Fibroblast of mammary gland (primary cell): ENCODE results near the gene SEL1L2.
A peak's percentile ranks its signal among the peaks of the same experiment; 100 is the strongest.

Experiments
- DNase-seq: peaks from one replicate; pipeline ENCODE4 v3.0.0-alpha.2; 2010; ENCODE audit warnings: low read depth
- H3K4me3 ChIP-seq: 2 replicates; pipeline ENCODE4 v1.5.1; 2011; ENCODE audit warnings: low read depth, mild to moderate bottlenecking, low read length, moderate library complexity; ENCODE audit not compliant: control insufficient read depth
- CTCF ChIP-seq: conservative IDR thresholded peaks from 2 replicates; pipeline ENCODE4 v1.5.1; 2011; ENCODE audit warnings: low read depth, low read length, inconsistent platforms; ENCODE audit not compliant: control insufficient read depth, insufficient read depth

SEL1L2 gene

GRCh38 chr20:13934992-13935894 lies 55.2 kb downstream of the SEL1L2 start:
- no peak overlapping the region for H3K4me3 ChIP-seq
- DNase-seq = no peak
- no peak for TF ChIP-seq CTCF

GRCh38 chr20:13930281-13930680 lies 60.1 kb downstream of the SEL1L2 start:
- TF ChIP-seq CTCF = no peak
- peak; percentile 24 for DNase-seq
- no peak overlapping the region for H3K4me3 ChIP-seq

GRCh38 chr20:13929836-13930235 lies 60.6 kb downstream of the SEL1L2 start:
- no peak overlapping the region for H3K4me3 ChIP-seq
- no peak for TF ChIP-seq CTCF
- DNase-seq = no peak

- no peak for DNase-seq
- no peak overlapping the region for H3K4me3 ChIP-seq
- no peak for TF ChIP-seq CTCF
These were observed 61.5 kb downstream of the SEL1L2 start for GRCh38 chr20:13928901-13929300.

- DNase-seq = no peak
- no peak overlapping the region for H3K4me3 ChIP-seq
- no peak for TF ChIP-seq CTCF
These were observed 63.2 kb downstream of the SEL1L2 start for GRCh38 chr20:13927171-13927570.

- no peak for TF ChIP-seq CTCF
- DNase-seq = peak; percentile 47
- H3K4me3 ChIP-seq = no peak overlapping the region
These were observed 68.2 kb downstream of the SEL1L2 start for GRCh38 chr20:13922241-13922640.
